Measurements from ENCODE around the gene ADAM11. TPM values are rescaled to one million over a fixed set of nuclear protein-coding genes. Genes with fewer than 3 reads are reported as not detected.

Gene ADAM11
- total and polyA plus RNA-seq, 2 of the 4 experiments (the other 2 are of a cell fraction): 0.36 to 0.53 TPM

DNA sequence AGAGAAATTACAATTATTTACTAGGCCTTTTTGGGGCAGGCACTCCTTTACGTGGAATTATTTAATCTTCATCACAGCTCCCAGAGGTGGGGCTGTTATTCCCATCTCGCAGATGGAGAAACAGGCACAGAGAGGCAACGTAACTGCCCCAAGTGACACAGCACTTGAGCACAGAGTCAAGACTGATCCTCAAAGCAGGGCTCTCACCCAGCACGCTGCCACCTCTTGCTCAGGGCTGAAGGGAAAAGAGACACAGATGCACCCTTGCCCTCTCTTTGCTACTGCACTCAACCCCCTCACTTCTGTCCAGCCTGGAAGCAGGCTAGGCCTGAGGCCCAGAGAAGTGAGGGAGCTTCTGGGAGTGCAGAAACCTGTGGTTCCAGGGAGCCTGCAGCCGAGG, 4.4 kb downstream of the ADAM11 start:
- Histone ChIP-seq H2BK5ac (ENCODE audit: low read depth, low read length, poor library complexity, severe bottlenecking) (no peak overlapping the region), H3K27ac (ENCODE audit: insufficient read depth, low read length) (no peak overlapping the region), H2AFZ (replicated peaks; ENCODE audit: low read length, poor library complexity) (no peak overlapping the region), H2BK120ac (ENCODE audit: low read depth, low read length) (no peak overlapping the region), H3K9me3 (ENCODE audit: control insufficient read depth, insufficient read depth, low read length) (no peaks in the 10 kb centered on the region), H3K4me2 (ENCODE audit: low read depth, low read length) (no peak overlapping the region), H3K79me1 (ENCODE audit: low read depth in 1 of 2, low read length in 2 of 2) (no peaks in the 10 kb centered on the region), H2AK9ac (replicated peaks; ENCODE audit: low read depth, low read length, poor library complexity) (peak overlapping the region; percentile 28), H3K4me1 (ENCODE audit: control insufficient read depth, insufficient read depth, low read length) (peaks cover 2% of the 10 kb centered on the region; the same call in 1 of the 2 replicates), H3K56ac (ENCODE audit: extremely low read depth, insufficient read depth, low read length) (no peak overlapping the region), H2AK5ac (ENCODE audit: low read depth, low read length) (no peak overlapping the region), H3K9ac (ENCODE audit: low read depth, low read length) (no peak overlapping the region), H2BK20ac (ENCODE audit: low read depth, low read length) (no peak overlapping the region), H3K23ac (ENCODE audit: low read depth, low read length) (no peak overlapping the region), H3K27me3 (ENCODE audit: control insufficient read depth, insufficient read depth, low read length) (peaks cover 43% of the 10 kb centered on the region), H4K8ac (ENCODE audit: low read depth in 2 of 2, low read length in 2 of 2) (no peak overlapping the region), H2BK15ac (ENCODE audit: low read depth, low read length) (no peak overlapping the region), H3K9me1 (ENCODE audit: insufficient read depth, low read length) (no peaks in the 10 kb centered on the region), H3K36me3 (ENCODE audit: control insufficient read depth, insufficient read depth, low read length) (no peaks in the 10 kb centered on the region), H3K4me3 (ENCODE audit: insufficient read depth, low read depth, low read length) (no peak overlapping the region), H4K20me1 (ENCODE audit: insufficient read depth, low read length) (no peaks in the 10 kb centered on the region), H3K4ac (ENCODE audit: low read depth, low read length) (no peak overlapping the region), H4K91ac (ENCODE audit: insufficient read depth, low read depth, low read length) (no peak overlapping the region), H3K14ac (replicated peaks; ENCODE audit: low read depth, low read length) (no peak overlapping the region), H3K18ac (ENCODE audit: low read depth, low read length) (no peak overlapping the region), H4K5ac (ENCODE audit: low read depth, low read length) (no peak overlapping the region)
- CTCF ChIA-PET: interaction anchor here (0.8 to 1.1 kb wide), 2 partner anchors 101 to 114 kb away, joined by 3 to 4 read pairs; no protein-coding TSS in a partner anchor
- dilution Hi-C loops (cut with HindIII; ENCODE audit: low sequenced_read_pairs, unreplicated experiment) (no loop called here), intact Hi-C loops (cut with micrococcal nuclease) (loop anchor here (10.0 kb wide), 1 partner anchor 228 kb away; no protein-coding TSS in a partner anchor), in situ Hi-C loops (cut with MboI; ENCODE audit: low sequenced_read_pairs) (no loop called here)
- 93% methylated on average over 3 of the region's 5 CpGs; no CpG with 5 or more reads in 1 of the 2 experiments for WGBS, 2 experiments (ENCODE audit: extremely low coverage in 2 of 2, insufficient read length in 1 of 2)
- no peak for TF ChIP-seq NFE2L2 (IDR thresholded peaks at IDR 0.05; ENCODE audit: low read depth, low read length)
- no peak for TF ChIP-seq RCOR1 (IDR thresholded peaks at IDR 0.05; ENCODE audit: insufficient replicate concordance, low read length)
- TF ChIP-seq, protein P1, sequence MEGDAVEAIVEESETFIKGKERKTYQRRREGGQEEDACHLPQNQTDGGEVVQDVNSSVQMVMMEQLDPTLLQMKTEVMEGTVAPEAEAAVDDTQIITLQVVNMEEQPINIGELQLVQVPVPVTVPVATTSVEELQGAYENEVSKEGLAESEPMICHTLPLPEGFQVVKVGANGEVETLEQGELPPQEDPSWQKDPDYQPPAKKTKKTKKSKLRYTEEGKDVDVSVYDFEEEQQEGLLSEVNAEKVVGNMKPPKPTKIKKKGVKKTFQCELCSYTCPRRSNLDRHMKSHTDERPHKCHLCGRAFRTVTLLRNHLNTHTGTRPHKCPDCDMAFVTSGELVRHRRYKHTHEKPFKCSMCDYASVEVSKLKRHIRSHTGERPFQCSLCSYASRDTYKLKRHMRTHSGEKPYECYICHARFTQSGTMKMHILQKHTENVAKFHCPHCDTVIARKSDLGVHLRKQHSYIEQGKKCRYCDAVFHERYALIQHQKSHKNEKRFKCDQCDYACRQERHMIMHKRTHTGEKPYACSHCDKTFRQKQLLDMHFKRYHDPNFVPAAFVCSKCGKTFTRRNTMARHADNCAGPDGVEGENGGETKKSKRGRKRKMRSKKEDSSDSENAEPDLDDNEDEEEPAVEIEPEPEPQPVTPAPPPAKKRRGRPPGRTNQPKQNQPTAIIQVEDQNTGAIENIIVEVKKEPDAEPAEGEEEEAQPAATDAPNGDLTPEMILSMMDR (conservative IDR thresholded peaks at IDR 0.05; ENCODE audit: low read depth, low read length): no peak
- TF ChIP-seq FOS (IDR thresholded peaks at IDR 0.05; ENCODE audit: low read depth, low read length): no peak
- TF ChIP-seq MAFK (IDR thresholded peaks at IDR 0.05; ENCODE audit: low read depth, low read length): no peak
- TF ChIP-seq RFX5 (IDR thresholded peaks at IDR 0.05; ENCODE audit: low read depth, low read length): no peak
- TF ChIP-seq MAZ (IDR thresholded peaks at IDR 0.05; ENCODE audit: borderline replicate concordance, low read depth, low read length): no peak
- no peak for TF ChIP-seq RAD21 (IDR thresholded peaks at IDR 0.05; ENCODE audit: low read length)
- no peak for TF ChIP-seq ELK1 (IDR thresholded peaks at IDR 0.05; ENCODE audit: borderline replicate concordance, low read depth, low read length)
- TF ChIP-seq CEBPB (IDR thresholded peaks at IDR 0.05; ENCODE audit: low read depth, low read length): no peak
- no peak for TF ChIP-seq BHLHE40 (IDR thresholded peaks at IDR 0.05; ENCODE audit: low read depth, low read length)
- TF ChIP-seq CHD1 (IDR thresholded peaks at IDR 0.05; ENCODE audit: low read depth, low read length): no peak
- TF ChIP-seq SMC3 (IDR thresholded peaks at IDR 0.05; ENCODE audit: low read depth, low read length): no peak
- DNase-seq: no peak
- ATAC-seq (ENCODE audit: low read depth): no peak
- POLR2A ChIA-PET (ENCODE audit: unreplicated experiment): no interaction called here
- BruUV-seq (replicated peaks): no TSS peak

Data from IMR-90 (cell line).